IPS-15b (cell line): ENCODE results near the gene FBRS.

Experiments
- H3K27me3 ChIP-seq: one replicate; pipeline ENCODE4 v1.6.1; 2013; ENCODE audit warnings: low read length; ENCODE audit not compliant: control insufficient read depth, insufficient read depth
- H3K36me3 ChIP-seq: one replicate; pipeline ENCODE4 v1.6.1; 2013; ENCODE audit warnings: low read length; ENCODE audit not compliant: control insufficient read depth, insufficient read depth
- H3K4me1 ChIP-seq: one replicate; pipeline ENCODE4 v1.6.1; 2013; ENCODE audit warnings: mild to moderate bottlenecking, low read length; ENCODE audit not compliant: control insufficient read depth, insufficient read depth
- H3K4me3 ChIP-seq: one replicate; pipeline ENCODE4 v1.5.1; 2013; ENCODE audit warnings: low read depth, low read length
- H3K9ac ChIP-seq: one replicate; pipeline ENCODE4 v1.6.1; 2013; ENCODE audit warnings: low read depth, mild to moderate bottlenecking, low read length
- H3K9me3 ChIP-seq: one replicate; pipeline ENCODE4 v1.6.1; 2013; ENCODE audit warnings: mild to moderate bottlenecking, low read length; ENCODE audit not compliant: control insufficient read depth, insufficient read depth

The FBRS gene

DNA sequence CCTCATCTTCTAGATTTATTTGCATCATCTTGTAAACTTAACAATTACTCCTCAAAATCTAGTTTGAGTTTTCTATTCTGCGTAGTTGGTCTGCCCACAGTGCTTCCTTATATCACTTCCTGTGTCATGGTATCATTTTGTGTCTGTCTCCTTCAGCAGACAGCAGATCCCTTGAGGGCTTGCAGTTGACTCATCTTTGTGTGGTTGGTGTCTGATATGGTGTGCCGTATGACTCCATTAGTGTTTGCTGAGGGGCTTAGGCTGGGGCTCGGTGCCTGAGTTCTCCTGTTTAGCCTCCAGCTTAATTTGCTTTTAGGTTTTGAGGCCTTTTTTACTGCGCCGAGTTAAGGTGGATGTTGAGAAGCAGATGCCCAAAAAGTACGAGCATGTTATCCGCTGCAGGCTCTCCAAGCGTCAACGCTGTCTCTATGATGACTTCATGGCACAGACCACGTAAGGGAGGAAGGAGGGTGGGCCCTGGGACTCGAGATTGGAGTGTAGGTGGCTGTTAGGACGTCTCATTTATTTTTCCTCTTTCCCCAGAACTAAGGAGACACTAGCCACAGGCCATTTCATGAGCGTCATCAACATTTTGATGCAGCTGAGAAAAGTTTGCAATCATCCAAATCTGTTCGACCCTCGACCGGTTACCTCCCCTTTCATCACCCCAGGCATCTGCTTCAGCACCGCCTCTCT is 57.7 kb downstream of the FBRS start:
- Histone ChIP-seq H3K9me3 (no peaks in the 10 kb centered on the region), H3K36me3 (peaks cover 65% of the 10 kb centered on the region), H3K4me3 (no peak overlapping the region), H3K27me3 (no peaks in the 10 kb centered on the region), H3K9ac (no peak overlapping the region), H3K4me1 (no peaks in the 10 kb centered on the region)

- H3K27me3 ChIP-seq, result no peaks in the 10 kb centered on the region
- H3K4me1 ChIP-seq, result no peaks in the 10 kb centered on the region
- no peaks in the 10 kb centered on the region for H3K9me3 ChIP-seq
- no peak overlapping the region for H3K4me3 ChIP-seq
- H3K36me3 ChIP-seq, result peaks cover 72% of the 10 kb centered on the region
- H3K9ac ChIP-seq, result no peak overlapping the region
These were observed 61.9 kb downstream of the FBRS start for GRCh38 chr16:30720086-30720485.
